ENCODE data around the gene SPECC1L.

The SPECC1L gene

DNA sequence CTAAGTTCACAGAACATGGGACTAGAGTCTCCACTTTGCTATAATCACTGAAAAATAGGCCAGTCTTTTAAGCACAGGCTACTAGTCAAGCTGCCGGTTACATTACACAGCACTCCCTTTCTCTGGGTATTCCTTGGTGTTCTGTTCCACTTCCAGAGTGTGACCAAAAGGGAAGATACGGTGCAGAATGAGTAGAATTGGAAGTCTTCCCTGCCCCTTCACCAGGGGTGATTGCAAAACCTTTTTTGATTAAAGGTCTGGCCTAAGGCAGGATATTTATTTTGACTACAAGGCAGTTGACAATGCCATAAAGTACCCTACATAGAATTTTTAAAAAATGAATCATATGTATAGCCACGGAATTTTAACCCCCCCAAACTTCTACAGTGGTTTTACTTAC lies 97.2 kb downstream of the SPECC1L start:
- no peak for DNase-seq

DNA sequence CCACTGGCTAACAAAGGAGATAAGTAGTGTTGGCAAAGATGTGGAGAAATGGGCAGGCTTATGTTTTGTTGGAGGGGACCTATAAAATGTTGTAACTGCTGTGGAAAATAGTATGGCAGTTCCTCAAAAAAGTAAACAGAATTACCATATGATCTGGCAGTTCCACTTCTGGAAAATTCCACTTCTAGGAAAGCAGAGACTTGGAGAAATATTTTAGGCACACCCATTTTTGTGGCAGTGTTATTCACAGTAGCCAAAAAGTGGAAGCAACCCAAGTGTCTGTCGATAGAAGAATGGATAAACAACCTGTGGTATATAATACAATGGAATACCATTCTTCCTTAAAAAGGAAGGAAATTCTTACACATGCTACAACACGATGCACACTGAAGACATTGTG lies 99.8 kb downstream of the SPECC1L start:
- DNase-seq, result no peak

DNA sequence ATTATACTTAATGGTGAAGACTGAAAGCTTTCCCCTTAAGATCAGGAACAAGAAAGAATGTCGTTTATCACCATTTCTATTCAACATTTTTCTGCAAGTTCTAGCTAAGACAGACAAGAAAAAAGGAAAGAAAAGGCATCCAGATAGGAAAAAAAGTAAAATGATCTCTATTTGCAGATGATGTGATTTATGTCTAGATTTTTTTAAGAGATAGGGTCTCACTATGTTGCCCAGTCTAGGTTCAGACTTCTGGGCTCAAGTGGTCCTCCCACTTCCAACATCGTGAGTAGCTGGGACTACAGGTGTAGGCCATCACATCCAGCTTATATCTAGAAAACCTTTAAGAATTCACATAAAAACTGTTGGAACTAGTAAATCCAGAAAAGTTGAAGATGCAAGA lies 105.4 kb downstream of the SPECC1L start:
- DNase-seq, result no peak

DNA sequence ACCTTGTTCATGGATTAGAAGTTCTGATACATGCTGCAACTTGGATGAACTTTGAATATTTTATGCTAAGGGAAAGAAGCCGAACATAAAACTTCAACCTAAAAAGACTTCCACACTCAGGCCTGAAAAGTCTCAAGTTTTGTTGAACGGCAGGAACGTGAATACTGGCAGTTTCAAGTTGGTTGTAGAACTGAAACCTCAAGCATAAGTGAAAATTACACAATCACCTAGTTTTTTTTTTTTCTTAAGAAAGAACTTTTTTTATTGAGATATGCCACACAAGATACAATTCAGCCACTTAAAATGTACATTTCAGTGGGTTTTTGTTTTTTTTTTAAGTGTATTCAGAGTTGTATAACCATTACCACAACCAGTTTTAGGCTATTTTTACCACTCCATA lies 106.0 kb downstream of the SPECC1L start:
- DNase-seq, result no peak

DNA sequence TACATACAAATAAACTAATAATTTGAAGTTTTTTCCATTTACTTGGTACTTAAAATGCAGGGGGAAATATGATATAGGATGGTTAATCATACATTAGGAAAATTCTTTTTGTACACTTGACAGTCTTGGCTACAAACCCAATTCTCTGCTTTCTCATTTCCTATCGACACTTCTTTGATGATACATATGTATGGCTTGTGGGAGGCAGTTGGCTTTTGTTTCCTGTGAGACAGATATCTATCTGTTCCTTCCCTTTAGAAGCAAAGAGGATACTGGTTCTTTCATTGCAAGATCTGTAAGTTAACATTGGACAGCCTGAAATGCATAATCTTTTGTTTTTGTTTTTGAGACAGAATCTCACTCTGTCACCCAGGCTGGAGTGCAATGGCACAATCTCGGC lies 108.9 kb downstream of the SPECC1L start:
- DNase-seq, result peak; percentile 38

DNA sequence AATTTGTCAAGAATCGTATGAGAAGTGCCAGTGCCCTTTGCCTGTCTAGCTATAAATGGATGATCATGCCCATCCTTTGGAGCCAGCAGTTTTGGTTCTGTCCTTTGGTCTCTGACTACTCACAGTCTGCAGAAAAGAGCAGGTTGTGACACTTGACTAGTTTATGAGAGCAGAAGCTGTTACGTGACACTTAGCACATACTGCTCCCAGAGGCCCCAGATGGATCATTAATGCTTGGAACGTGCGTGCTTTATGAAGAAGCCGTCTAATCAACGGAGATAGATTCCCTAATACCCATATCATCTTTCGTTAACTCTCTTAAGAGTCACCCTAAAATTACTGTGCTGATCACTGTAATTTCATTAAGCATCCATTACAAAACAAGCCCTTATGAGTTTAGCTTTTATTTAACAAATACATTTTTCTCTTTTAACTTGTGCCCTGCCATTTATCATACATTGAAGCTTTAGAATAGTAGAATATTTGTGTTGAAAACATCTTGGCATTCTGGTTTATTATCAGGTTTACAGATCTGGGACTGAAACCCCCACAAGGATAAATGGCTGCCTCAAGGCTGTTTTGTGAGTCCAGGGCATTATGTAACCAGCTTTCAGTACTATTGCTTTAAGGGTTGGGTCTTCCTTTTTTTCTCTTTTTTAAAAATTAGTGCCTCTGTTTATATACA lies 109.7 kb downstream of the SPECC1L start:
- DNase-seq, result no peak

DNA sequence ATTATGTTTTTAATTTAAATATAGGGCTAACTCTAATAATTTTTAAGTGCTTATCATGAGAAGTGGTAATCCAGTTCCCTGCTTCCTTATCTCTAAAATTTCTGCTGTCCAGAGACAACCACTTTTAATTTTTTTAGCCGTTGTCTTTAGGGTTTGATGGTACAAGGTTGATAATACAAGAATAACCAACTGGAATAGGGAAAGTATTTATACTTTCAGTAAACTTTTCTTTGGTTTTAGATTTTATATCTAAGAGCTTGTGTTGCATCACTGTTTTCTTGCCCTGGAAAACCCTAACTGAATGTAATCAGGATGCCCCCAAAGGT lies 110.2 kb downstream of the SPECC1L start:
- DNase-seq, result no peak

DNA sequence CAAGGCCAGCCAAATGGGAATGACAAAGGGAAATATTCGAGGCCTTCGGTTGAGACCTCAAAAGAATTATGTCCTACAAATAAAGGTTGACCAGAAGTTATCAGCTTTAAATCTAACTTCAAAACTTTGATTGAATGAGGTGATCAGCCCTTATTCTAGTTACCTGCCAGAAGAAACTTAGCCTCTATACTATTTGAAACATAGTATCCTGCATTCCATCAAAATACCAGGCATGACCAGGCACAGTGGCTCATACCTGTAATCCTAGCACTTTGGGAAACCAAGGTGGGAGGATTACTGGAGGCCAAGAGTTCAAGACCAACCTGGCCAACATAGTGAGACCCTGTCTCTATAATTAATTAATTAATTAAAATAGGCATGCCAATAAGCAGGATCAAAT lies 112.4 kb downstream of the SPECC1L start:
- no peak for DNase-seq

DNA sequence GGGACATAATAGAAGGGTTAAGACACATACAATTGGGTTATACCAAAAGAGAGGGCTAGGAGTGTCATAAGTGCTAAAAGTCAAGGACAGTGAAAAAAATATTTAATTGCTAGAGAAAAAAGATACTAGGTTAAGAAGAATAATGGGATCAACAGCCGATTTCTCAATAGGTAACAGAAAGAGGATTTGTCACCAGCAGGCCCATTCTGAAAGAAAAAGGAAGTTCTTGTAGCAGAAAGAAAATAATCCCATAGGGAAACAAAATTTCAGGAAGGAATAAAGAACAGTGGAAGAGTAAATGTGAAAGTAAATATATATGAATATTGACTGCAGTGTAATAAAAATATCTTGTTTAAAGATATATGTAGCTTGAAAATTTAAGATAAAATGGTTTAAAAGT lies 113.5 kb downstream of the SPECC1L start:
- DNase-seq, result no peak

DNA sequence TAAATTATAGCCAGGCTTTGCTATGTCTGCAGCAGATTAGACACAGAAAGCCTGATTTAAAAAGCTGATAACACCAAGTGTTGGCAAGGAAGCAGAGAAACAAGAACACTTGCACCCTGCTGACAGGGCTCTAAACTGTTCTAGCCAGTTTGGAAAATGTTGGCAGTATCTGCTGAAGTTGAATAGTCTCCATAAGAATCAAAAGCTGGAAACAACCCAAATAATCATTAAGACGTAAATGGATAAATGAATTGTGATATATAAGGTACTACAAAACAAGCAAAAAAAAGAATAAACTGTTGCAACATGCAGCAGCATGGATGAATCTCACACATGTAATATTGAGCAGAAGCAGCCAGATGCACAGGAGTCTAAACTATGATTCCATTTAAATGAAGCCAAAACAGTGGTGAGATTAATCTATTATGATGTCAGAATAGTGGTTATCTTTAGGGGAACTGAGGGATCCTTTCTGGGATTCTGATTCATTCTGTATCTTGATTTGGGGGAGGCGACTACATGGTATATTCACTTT lies 116.4 kb downstream of the SPECC1L start:
- DNase-seq, result no peak

DNA sequence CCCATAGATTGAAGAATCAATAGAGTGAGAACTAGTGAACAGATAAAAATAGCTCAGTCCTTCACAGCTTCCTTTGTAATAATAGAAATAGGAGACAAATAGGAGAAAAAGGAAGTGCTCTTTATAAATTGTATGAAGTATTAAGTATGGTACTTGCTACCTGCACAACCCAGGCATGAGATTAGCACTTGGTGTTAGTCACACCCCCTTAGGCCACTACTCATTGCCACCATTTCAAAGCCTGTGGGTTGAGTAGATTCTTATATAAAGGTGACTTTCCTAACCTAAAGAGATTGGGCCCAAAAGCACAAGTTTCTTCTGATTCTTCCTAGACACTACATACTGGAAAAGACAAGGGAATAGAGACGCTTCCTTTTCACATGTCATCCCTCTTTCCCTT lies 119.0 kb downstream of the SPECC1L start:
- no peak for DNase-seq

DNA sequence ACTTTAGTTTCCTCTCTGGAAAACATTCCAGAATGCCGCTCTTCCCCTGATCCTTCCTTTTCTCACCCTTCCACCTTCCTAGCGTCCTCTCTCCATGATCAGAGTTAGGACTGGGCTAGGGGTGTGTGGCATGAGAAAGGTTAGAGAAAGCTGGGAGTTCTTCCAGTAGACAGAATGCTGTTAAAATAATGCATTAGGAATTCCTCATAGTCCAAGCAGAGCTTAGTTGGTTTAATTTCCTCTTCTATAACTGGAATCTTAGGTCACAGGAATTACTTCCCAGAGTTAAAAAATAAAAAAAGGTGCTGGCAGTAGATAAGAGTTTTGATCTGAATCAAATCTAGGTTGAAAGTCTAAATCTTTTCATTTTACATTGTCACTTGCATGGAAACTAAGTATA lies 119.5 kb downstream of the SPECC1L start:
- no peak for DNase-seq

DNA sequence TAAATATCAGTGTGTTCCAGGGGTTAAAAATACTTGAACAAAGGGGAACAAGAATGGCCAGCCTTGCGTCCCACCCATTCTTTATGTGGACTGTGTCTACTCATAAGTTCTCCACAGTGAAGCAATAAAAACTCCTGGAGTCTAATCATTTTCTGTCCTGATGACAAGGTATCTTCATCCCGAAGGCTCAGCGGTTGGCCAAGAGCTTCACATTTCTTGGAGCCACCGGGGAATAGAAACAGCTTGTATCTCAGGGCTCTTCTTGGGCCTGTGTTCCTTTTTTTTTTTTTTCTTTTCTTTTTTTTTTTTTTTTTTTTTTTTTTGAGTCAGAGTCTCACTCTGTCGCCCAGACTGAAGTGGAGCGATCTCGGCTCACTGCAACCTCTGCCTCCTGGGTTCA lies 119.9 kb downstream of the SPECC1L start:
- DNase-seq, result no peak

DNA sequence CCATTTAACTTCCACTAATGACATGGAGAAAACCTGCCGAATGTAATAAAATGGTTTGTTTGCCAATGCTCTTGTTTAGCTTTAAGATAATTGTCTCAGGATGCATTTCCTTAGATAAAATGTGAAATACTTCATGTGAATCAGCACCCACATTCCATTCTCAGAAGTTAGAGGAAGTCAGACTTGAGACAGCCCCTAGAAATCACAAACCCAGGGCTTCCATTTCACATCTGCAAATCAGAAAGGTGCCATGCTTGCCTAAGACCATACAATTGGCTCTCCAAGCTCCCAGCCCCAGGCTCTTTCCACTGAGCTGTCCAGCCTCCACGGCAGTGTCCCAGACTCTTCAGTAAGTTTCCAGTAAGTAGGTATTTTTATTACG lies 121.2 kb downstream of the SPECC1L start:
- DNase-seq, result no peak

DNA sequence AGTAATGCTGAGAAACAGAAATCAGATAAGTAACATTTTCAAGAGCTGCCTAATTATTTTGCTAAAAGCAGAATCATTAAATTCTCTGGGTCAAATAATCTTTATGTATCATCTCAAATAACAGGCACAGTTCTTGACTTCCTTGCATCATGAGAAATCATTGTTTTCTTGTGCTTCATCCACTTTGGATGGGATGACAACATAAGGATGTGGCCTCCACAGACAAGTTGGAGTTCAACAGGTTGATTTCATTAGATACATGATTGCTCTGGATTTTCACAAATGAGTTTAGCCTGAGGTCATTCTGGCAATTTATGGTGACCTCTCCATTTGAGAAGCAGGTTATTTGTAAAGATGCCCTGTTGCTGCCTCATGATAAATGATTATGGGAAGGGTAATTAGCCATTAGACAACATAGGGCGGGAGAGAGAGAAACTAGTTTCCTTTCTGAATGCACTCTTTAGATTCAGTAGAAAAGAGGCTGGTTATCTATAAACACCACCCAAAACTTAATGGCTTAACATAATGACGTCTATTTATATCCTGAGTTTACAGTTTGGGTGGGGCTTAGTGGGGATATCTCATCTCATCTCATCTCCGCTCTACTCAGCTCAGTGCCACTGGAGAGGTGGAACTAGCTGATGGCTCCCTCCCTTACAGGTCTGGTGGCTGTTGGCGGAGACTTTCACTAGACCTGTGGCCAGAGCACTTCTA lies 121.7 kb downstream of the SPECC1L start:
- DNase-seq, result no peak

DNA sequence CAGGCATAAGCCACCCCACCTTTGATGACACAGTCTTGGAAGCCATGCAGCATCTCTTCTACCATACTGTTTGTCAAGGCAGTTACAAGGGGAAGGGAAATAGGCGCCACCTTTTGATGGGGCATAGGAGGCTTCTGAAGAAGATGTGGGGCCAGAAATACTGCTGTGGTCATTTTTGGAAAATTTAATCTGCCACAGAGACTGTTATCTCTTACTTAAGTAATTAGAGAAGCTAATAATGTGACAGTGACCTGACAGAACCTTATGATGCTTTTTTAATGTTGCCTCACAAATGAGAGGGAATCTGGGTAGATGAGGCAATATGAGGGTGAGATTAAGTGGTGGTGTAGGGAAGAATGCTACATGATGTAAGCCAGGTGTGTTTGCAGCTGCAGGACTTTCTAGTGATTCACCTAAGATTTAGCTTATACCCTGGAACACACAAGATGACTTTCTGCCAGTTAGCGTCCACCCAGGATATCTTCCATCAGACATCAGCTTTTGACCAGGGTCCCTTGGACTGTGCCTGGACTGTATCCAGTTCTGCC lies 122.5 kb downstream of the SPECC1L start:
- DNase-seq, result no peak

DNA sequence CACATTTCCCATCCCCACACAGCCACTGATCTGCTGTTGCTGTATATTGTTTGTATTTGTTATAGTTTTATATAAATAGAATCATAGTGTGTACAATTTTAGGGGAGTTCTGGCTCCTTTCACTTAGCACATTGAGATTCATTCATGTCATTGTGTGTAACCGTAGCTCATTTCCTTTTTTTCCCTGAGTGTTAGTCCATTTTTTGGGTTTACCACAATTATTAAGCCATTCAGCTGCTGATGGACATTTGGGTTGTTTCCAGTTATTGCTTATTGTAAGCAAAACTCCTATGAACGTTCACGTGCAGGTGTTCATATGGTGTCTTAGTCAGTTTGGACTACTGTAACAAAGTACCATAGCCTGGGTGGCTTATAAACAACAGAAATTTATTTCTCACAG lies 123.2 kb downstream of the SPECC1L start:
- DNase-seq, result no peak

DNA sequence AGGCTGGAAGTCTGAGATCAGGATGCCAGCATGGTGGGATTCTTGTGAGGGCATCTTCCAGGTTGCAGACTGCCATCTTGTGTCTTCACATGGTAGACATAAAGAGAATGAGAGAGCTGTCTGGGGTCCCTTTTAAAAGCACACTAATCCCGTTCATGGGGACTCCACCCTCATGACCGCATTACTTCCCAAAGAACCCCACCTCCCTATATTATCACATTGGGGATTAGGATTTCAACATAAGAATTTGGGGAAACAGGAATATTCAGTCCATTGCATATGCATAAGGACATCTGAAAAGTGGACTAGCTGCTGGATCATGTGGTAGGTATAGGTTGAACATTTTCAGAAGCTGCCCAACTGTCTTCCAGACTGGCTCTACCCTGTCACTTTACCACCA lies 123.6 kb downstream of the SPECC1L start:
- DNase-seq, result no peak

DNA sequence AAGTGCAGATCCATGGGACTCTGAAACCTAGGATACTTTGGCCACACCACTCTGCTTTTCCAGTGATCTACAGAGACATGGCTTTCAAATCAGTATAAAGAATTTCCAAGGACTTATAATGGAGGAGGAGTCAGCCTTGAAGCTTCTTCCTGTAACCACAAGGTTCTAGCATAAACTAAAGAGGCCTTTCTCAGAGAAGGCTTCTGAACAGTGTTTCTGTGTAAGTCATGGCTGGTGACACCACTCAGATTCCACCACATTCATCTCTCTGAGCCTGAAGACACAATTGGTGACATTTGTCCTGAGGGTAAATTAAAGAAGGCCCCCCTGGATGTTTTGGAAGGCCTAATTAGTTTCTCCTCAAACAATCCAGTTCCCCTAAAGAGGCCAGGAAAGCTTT lies 127.8 kb downstream of the SPECC1L start:
- DNase-seq, result no peak

DNA sequence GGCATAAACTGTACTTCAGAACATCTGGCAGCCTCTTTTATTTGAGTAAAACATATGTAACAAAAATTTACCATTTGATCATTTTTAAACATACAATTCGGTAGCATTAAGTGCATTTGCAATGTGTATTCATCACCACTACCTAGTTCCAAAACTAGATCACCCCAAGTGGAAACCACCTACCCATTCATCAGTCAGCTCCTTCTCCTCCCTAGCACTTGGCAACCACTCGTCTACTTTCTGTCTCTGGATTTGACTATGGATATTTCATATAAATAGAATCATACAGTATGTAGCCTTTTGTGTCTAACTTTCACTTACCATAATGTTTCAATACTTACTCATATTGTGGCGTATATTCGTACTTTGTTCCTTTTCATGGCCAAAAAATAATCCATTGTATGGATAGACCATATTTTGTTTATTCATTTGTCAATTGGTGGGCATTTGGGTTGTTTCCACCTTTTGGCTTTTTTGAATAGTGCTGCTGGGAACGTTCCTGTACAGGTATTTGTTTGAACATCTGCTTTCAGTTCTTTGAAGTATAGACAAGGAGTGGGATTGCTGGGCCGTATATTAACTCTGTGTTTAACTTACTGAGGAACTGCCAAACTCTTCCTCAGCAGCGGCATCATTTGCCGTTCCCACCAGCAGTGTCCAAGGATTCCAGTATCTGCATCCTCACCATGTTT lies 129.5 kb downstream of the SPECC1L start:
- DNase-seq, result peak; percentile 48

DNA sequence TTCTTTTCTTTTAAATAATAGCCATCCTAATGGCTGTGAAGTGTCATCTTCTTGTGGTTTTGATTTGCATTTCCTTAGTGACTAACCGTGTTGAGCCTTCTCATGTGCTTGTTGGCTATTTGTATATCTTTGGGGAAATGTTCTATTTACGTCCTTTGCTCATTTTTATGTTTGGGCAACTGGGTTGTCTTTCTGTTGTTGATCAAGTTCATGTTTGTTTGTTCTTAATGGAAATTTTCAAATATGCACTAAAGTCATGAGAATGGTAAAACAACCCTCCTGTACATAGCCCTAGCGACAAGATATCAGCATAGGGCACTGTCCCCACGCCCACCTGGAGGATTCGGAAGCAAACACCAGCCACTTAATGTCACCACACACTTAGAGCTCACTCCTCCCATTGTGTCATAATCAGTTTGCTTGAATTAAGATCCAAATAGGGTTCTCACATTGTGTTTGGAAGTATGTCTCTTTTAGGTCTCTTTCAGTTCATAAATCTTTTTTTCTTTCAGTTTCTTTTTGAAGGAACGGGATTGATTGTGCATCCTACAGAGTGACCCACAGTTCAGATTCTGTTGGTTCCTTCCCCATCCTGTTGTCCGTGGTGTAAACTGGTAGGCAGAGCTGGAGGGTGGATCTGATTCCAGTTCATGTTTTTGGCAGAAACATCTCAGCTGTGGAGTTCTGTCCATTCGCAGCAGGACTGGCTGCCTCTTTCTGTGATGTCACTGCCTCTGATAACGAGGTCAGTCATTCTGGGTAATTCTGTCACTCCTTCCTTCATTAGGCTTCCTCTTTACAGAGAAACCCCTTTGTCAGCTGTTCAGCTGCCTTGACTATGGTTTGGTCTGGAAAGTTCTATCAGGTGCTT lies 130.3 kb downstream of the SPECC1L start:
- DNase-seq, result no peak

DNA sequence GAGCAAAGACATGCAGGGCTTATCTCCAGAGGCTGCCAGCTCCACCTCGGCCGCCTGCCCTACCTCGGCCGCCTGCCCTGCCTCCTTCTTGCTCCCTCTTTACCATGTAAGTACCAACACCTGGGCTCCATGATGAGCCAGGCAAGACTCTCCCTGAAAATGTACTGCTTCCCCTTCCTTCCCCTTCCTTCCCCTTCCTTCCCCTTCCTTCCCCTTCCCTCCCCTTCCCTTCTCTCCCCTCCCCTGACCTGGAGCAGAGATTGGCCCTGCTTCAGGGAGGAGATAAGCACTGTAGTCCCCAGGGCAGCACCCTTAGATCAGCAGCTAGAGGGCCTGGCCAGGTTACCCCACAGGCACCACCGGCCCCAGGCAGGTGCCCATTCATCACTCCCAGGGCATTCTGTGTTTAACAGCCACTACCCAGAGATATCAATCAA lies 131.3 kb downstream of the SPECC1L start:
- DNase-seq, result no peak
